Esophagus squamous epithelium (tissue), 4 donors: ENCODE data around the gene UNK.

Experiments
- POLR2A ChIP-seq, 4 donors: fragments of 450-650 bp; IDR thresholded peaks; one replicate each; pipeline ENCODE4 v1.6.1; 2017; ENCODE audit warnings: antibody characterized with exemption in 4 of 4, mild to moderate bottlenecking in 4 of 4, moderate library complexity in 3 of 4
- TF ChIP-seq, protein P1 (sequence below), 6 experiments: fragments of 450-650 bp in 4 of 6; fragments of 200-600 bp in 2 of 6; sonication (generic) in 2 of 6; IDR thresholded peaks; one replicate each; pipeline ENCODE4 v1.5.1; 2016 to 2019; ENCODE audit warnings: antibody characterized with exemption in 6 of 6, mild to moderate bottlenecking in 4 of 6, moderate library complexity in 4 of 6

DNA sequence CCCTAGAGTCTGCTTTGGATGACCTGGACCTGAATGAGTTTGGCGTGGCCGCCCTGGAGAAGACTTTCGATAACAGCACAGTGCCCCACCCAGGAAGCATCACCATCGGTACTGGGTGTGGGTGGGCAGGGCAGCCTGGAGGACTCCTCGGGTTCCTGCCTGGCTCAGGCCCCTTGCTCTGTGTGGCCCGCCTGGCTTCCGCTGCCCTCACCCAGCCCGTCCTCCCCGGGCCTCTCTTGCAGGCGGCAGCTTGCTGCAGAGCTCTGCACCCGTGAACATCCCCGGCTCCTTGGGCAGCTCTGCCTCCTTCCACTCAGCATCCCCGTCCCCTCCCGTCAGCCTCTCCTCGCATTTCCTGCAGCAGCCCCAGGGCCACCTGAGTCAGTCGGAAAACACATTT is 35.1 kb downstream of the UNK start:
- TF ChIP-seq, protein P1, sequence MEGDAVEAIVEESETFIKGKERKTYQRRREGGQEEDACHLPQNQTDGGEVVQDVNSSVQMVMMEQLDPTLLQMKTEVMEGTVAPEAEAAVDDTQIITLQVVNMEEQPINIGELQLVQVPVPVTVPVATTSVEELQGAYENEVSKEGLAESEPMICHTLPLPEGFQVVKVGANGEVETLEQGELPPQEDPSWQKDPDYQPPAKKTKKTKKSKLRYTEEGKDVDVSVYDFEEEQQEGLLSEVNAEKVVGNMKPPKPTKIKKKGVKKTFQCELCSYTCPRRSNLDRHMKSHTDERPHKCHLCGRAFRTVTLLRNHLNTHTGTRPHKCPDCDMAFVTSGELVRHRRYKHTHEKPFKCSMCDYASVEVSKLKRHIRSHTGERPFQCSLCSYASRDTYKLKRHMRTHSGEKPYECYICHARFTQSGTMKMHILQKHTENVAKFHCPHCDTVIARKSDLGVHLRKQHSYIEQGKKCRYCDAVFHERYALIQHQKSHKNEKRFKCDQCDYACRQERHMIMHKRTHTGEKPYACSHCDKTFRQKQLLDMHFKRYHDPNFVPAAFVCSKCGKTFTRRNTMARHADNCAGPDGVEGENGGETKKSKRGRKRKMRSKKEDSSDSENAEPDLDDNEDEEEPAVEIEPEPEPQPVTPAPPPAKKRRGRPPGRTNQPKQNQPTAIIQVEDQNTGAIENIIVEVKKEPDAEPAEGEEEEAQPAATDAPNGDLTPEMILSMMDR (IDR thresholded peaks at IDR 0.05): no peak
- TF ChIP-seq POLR2A (IDR thresholded peaks at IDR 0.05): no peak
